SK-N-MC (cell line): ENCODE results near the gene CCDC93.

Experiments
- EZH2 ChIP-seq: fragments of 200-600 bp; sonication (generic); IDR thresholded peaks from one replicate; pipeline ENCODE4 v1.6.1; 2017; ENCODE audit warnings: antibody characterized with exemption
- POLR2AphosphoS5 ChIP-seq: IDR thresholded peaks from 2 replicates; pipeline ENCODE4 v1.6.1; 2012; ENCODE audit warnings: mild to moderate bottlenecking, low read depth, low read length, borderline replicate concordance

- TF ChIP-seq EZH2 (no peak), POLR2AphosphoS5 (no peak)
Measured at GRCh38 chr2:117984208-117984607, 29.7 kb downstream of the CCDC93 start.
